OCI-LY7 (cell line): ENCODE measurements around the gene MTHFD2L. TPM values are rescaled to one million over a fixed set of nuclear protein-coding genes. Genes with fewer than 3 reads are reported as not detected.

Source experiments
- BruUV-seq: library from RNA; stranded (reverse); fragments of 400-500 nt; replicated peaks from 2 replicates; lab custom pipeline; 2021; lab: Mats Ljungman, UMichigan
- CTCF ChIA-PET: fragments of 300-600 bp; sonication (Branson Sonifier 250); formaldehyde crosslinking; loops from one replicate; lab custom pipeline; 2022; ENCODE audit warnings: antibody characterized with exemption; ENCODE audit not compliant: unreplicated experiment; lab: Charles Lee
- POLR2A ChIA-PET: fragments of 300-600 bp; sonication (Branson Sonifier 250); formaldehyde crosslinking; loops from one replicate; lab custom pipeline; 2022; ENCODE audit warnings: antibody characterized with exemption; lab: Charles Lee
- DNase-seq: peaks from one replicate; pipeline ENCODE4 v3.0.0-alpha.2; 2015; ENCODE audit warnings: low spot score
- H2AFZ ChIP-seq: fragments of 200-600 bp; sonication (generic), shearing (Covaris generic); 2 replicates; pipeline ENCODE4 v1.6.1; 2014; ENCODE audit warnings: mild to moderate bottlenecking, antibody characterized with exemption, low read length, moderate library complexity
- H3K27ac ChIP-seq: fragments of 200-600 bp; sonication (generic); 2 replicates; pipeline ENCODE4 v1.5.1; 2014; ENCODE audit warnings: mixed run types, low read depth, mild to moderate bottlenecking, moderate library complexity, low read length, inconsistent platforms; ENCODE audit not compliant: poor library complexity, severe bottlenecking
- H3K36me3 ChIP-seq: fragments of 200-600 bp; sonication (generic); 2 replicates; pipeline ENCODE4 v1.6.1; 2014; ENCODE audit warnings: mild to moderate bottlenecking, antibody characterized with exemption, low read length, moderate library complexity, mixed read lengths; ENCODE audit not compliant: insufficient read depth
- H3K4me1 ChIP-seq: fragments of 200-600 bp; sonication (generic); 2 replicates; pipeline ENCODE4 v1.5.1; 2014; ENCODE audit warnings: mild to moderate bottlenecking, low read length; ENCODE audit not compliant: insufficient read depth, poor library complexity, severe bottlenecking
- H3K4me2 ChIP-seq: fragments of 200-600 bp; sonication (generic); 2 replicates; pipeline ENCODE4 v1.6.1; 2014; ENCODE audit warnings: mild to moderate bottlenecking, low read length
- H3K4me3 ChIP-seq: fragments of 200-600 bp; sonication (generic); 2 replicates; pipeline ENCODE4 v1.5.1; 2014; ENCODE audit warnings: mild to moderate bottlenecking, low read depth, low read length; ENCODE audit not compliant: poor library complexity, severe bottlenecking
- H3K79me2 ChIP-seq: fragments of 200-600 bp; sonication (generic); 2 replicates; pipeline ENCODE4 v1.6.1; 2016; ENCODE audit warnings: low read depth, mild to moderate bottlenecking, low read length, moderate library complexity, mixed read lengths; ENCODE audit not compliant: insufficient read depth
- H3K9me2 ChIP-seq: fragments of 200-600 bp; sonication (generic); 2 replicates; pipeline ENCODE4 v1.6.1; 2016; ENCODE audit warnings: mild to moderate bottlenecking, low read length, mixed read lengths; ENCODE audit not compliant: insufficient read depth
- H3K9me3 ChIP-seq: fragments of 200-600 bp; sonication (generic); 2 replicates; pipeline ENCODE4 v1.6.1; 2014; ENCODE audit warnings: mild to moderate bottlenecking, mixed run types, low read length, mixed read lengths
- H4K20me1 ChIP-seq: fragments of 200-600 bp; sonication (generic); 2 replicates; pipeline ENCODE4 v1.6.1; 2014; ENCODE audit warnings: mild to moderate bottlenecking, antibody characterized with exemption, low read length, moderate library complexity, mixed read lengths; ENCODE audit not compliant: insufficient read depth
- CTCF ChIP-seq: fragments of 200-600 bp; sonication (generic); conservative IDR thresholded peaks from 2 replicates; pipeline ENCODE4 v1.5.1; 2014; ENCODE audit warnings: mild to moderate bottlenecking, antibody characterized with exemption, low read length, moderate library complexity, mixed read lengths
- EZH2phosphoT487 ChIP-seq: fragments of 200-600 bp; sonication (generic); IDR thresholded peaks from 2 replicates; pipeline ENCODE4 v1.6.1; 2018; ENCODE audit warnings: low read depth, borderline replicate concordance, mild to moderate bottlenecking, mixed run types, antibody characterized with exemption, low read length, moderate library complexity, mixed read lengths
- intact Hi-C: fragments of 100-400 bp; cut with micrococcal nuclease; formaldehyde crosslinking; loops from one replicate; pipeline ENCODE4 v1.10.0; 2022; ENCODE audit not compliant: unreplicated experiment
- total RNA-seq, 2 experiments: library from RNA; depleted of rRNA in 1 of 2; stranded (reverse); fragments of >200 nt in 1 of 2; shearing (Covaris generic) in 1 of 2; gene quantifications; 2 replicates each; pipeline ENCODE4 v1.2.3, GENCODE V29; 2014 to 2022

The MTHFD2L gene
- total RNA-seq, 2 experiments from 2014 or later = 18.7 to 18.9 TPM

GRCh38 chr4:74112399-74113105 is 45.4 kb upstream of the MTHFD2L start:
- Histone ChIP-seq H3K9me2 (no peaks in the 10 kb centered on the region), H3K9me3 (no peaks in the 10 kb centered on the region), H3K4me2 (no peak overlapping the region), H2AFZ (no peak overlapping the region), H3K27ac (no peak overlapping the region), H3K79me2 (no peaks in the 10 kb centered on the region), H4K20me1 (no peaks in the 10 kb centered on the region), H3K36me3 (no peaks in the 10 kb centered on the region), H3K4me3 (no peak overlapping the region), H3K4me1 (no peaks in the 10 kb centered on the region)
- no peak for DNase-seq
- intact Hi-C loops = no loop called here
- no TSS peak for BruUV-seq
- TF ChIP-seq EZH2phosphoT487 (no peak), CTCF (no peak)
- CTCF ChIA-PET = no interaction called here
- POLR2A ChIA-PET = no interaction called here

- BruUV-seq = no TSS peak
- H3K4me1 ChIP-seq = no peaks in the 10 kb centered on the region
- no peak overlapping the region for H3K4me2 ChIP-seq
- no peak for DNase-seq
- CTCF ChIA-PET = no interaction called here
- intact Hi-C loops = no loop called here
- H3K79me2 ChIP-seq = no peaks in the 10 kb centered on the region
- H2AFZ ChIP-seq = no peak overlapping the region
- POLR2A ChIA-PET = interaction anchor here (0.6 to 0.7 kb wide), 2 partner anchors 402 to 990 kb away, joined by 3 read pairs; no protein-coding TSS in a partner anchor
- H4K20me1 ChIP-seq = no peaks in the 10 kb centered on the region
- H3K27ac ChIP-seq = no peak overlapping the region
- no peaks in the 10 kb centered on the region for H3K36me3 ChIP-seq
- no peak overlapping the region for H3K4me3 ChIP-seq
- TF ChIP-seq CTCF = no peak
- TF ChIP-seq EZH2phosphoT487 = no peak
- no peaks in the 10 kb centered on the region for H3K9me3 ChIP-seq
- H3K9me2 ChIP-seq = no peaks in the 10 kb centered on the region
Measured at GRCh38 chr4:74114234-74114633, 43.7 kb upstream of the MTHFD2L start.

- no peaks in the 10 kb centered on the region for H3K79me2 ChIP-seq
- no TSS peak for BruUV-seq
- no peak overlapping the region for H3K4me2 ChIP-seq
- no peak overlapping the region for H3K4me3 ChIP-seq
- no peaks in the 10 kb centered on the region for H3K9me3 ChIP-seq
- DNase-seq = no peak
- no peaks in the 10 kb centered on the region for H3K36me3 ChIP-seq
- H3K4me1 ChIP-seq = no peaks in the 10 kb centered on the region
- POLR2A ChIA-PET = interaction anchor here (0.5 to 2.1 kb wide), 4 partner anchors 11 to 109 kb away, joined by 3 to 7 read pairs (median 3); no protein-coding TSS in a partner anchor
- no peaks in the 10 kb centered on the region for H3K9me2 ChIP-seq
- no peaks in the 10 kb centered on the region for H4K20me1 ChIP-seq
- H3K27ac ChIP-seq = no peak overlapping the region
- intact Hi-C loops = no loop called here
- CTCF ChIA-PET = no interaction called here
- H2AFZ ChIP-seq = no peak overlapping the region
- TF ChIP-seq CTCF (no peak), EZH2phosphoT487 (no peak)
Measured at GRCh38 chr4:74117024-74117534, 40.8 kb upstream of the MTHFD2L start.
